Mucosa of descending colon (tissue), 3 donors: ENCODE measurements around the gene STPG2. TPM values are rescaled to one million over a fixed set of nuclear protein-coding genes. Genes with fewer than 3 reads are reported as not detected.

Source experiments
- ATAC-seq: fragments of 200-7000 bp; cut with Tn5 transposase; one replicate; pipeline ENCODE4 v1.9.1; 2020; ENCODE audit warnings: mild to moderate bottlenecking, moderate library complexity
- DNase-seq, 3 donors: peaks; one replicate each; pipeline ENCODE4 v3.0.0-alpha.2; 2020
- H3K36me3 ChIP-seq: fragments of 200-600 bp; one replicate; pipeline ENCODE4 v1.8.0; 2021; ENCODE audit warnings: low read depth, mild to moderate bottlenecking
- H3K4me1 ChIP-seq: fragments of 200-600 bp; one replicate; pipeline ENCODE4 v1.8.0; 2021; ENCODE audit warnings: low read depth, mild to moderate bottlenecking
- H3K4me3 ChIP-seq: fragments of 200-600 bp; one replicate; pipeline ENCODE4 v1.8.0; 2021; ENCODE audit warnings: mild to moderate bottlenecking
- H3K9me3 ChIP-seq: fragments of 200-600 bp; one replicate; pipeline ENCODE4 v1.8.0; 2021; ENCODE audit warnings: mild to moderate bottlenecking
- intact Hi-C, 2 donors: fragments of 100-400 bp; cut with DNase I in 1 of 2; cut with micrococcal nuclease in 1 of 2; formaldehyde crosslinking; loops; one replicate each; pipeline versions ENCODE4 v1.11.0 to v1.11.1; 2022; cut with DNase I, micrococcal nuclease
- total RNA-seq, 3 donors: library from RNA; stranded (reverse); fragmentation: NEBNext Ultra II Directional in 2 of 3; extraction: Animal tissue kit (Norgen Biotek cat#: 25700) in 2 of 3; gene quantifications; one replicate each; pipeline versions ENCODE4 v1.2.1 to v1.2.4, GENCODE V29; 2021 to 2023
- TF ChIP-seq, protein P1 (sequence below): fragments of 200-600 bp; IDR thresholded peaks from one replicate; pipeline ENCODE4 v1.8.0; 2022; ENCODE audit warnings: antibody characterized with exemption, mild to moderate bottlenecking
- donor health status: DM: no; HTN: no; CAD: no; lungs with moderate emphysema.
- donor health status: DM: no; HTN: no; CAD: no.
- donor health status: DM: no; HTN: yes; CAD: no.

Gene STPG2
- total RNA-seq, 3 donors from 2014 or later, result 0.17 to 1.3 (median 0.41) TPM

DNA sequence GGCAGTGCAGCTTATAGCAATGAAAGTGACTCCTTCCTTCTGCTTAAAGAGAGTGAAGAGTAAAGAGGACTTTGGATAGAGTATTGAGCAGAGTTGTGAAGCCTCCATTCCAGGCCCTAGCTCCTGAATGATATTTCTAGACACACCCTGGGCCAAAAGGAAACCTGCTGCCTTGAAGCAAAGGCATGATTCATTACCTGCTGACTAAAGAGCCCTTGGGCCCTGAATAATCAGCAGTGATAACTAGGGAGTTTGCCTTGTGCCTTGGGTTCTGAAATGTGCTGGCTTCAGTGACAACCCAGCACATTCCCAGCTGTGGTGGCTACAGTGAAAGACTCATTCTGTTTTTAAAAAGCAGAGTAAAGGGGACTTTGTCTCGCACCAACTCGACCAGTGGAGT is 49.2 kb downstream of the STPG2 start:
- Histone ChIP-seq H3K4me1 (no peaks in the 10 kb centered on the region), H3K36me3 (no peaks in the 10 kb centered on the region), H3K4me3 (no peak overlapping the region), H3K9me3 (no peaks in the 10 kb centered on the region)
- intact Hi-C loops, result no loop called here
- DNase-seq, result no peak
- TF ChIP-seq, protein P1, sequence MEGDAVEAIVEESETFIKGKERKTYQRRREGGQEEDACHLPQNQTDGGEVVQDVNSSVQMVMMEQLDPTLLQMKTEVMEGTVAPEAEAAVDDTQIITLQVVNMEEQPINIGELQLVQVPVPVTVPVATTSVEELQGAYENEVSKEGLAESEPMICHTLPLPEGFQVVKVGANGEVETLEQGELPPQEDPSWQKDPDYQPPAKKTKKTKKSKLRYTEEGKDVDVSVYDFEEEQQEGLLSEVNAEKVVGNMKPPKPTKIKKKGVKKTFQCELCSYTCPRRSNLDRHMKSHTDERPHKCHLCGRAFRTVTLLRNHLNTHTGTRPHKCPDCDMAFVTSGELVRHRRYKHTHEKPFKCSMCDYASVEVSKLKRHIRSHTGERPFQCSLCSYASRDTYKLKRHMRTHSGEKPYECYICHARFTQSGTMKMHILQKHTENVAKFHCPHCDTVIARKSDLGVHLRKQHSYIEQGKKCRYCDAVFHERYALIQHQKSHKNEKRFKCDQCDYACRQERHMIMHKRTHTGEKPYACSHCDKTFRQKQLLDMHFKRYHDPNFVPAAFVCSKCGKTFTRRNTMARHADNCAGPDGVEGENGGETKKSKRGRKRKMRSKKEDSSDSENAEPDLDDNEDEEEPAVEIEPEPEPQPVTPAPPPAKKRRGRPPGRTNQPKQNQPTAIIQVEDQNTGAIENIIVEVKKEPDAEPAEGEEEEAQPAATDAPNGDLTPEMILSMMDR, result no peak
- ATAC-seq, result no peak

DNA sequence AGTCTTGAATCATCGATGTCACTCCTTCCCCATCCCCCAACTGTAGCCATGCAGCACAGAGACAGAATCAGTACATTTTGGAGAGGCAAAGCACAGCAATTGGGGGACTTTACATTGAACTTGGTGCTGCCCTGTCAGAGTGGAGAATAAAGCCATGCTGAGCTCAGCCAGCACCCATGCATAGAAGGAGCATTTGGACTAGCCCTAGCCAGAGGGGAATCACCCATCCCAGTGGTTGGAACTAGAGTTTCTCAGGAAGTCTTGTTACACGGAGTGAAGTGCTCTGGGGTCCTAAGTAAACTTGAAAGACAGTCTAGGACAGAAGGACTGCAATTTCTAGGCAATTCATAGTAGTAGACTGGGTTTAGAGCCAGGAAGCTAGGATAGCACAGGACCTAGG is 49.6 kb downstream of the STPG2 start:
- ATAC-seq (no peak), DNase-seq (no peak)
- Histone ChIP-seq H3K4me3 (no peak overlapping the region), H3K9me3 (no peaks in the 10 kb centered on the region), H3K4me1 (no peaks in the 10 kb centered on the region), H3K36me3 (no peaks in the 10 kb centered on the region)
- TF ChIP-seq, protein P1, result no peak
- intact Hi-C loops, result no loop called here

DNA sequence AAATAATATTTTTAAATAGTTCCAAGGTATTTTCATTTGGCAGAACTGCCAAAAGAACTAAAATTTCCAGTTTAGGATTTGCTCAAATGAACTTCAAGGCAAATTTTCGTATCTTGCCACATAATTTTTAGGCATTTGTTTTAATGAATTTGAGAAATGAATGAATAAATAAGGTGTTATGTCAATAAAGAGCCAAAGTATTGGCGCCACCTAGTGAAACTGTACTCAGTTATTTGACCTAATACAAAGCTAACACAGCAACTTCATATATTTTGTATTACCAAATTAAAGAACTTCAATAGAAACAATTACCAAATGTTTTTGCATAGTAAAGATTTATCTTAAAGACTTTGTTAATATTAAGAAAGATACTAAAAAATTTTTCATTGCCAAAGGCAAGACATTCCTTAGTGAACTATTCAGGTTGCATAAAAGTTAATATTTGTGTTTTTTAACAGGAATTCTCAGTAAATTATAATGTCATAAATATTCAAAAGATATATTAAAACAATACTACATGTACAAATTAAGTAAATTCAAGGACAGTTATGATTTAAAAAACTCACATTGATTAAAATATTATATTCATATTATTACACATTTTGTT is 50.3 kb downstream of the STPG2 start:
- no peak for ATAC-seq
- Histone ChIP-seq H3K4me3 (no peak overlapping the region), H3K9me3 (no peaks in the 10 kb centered on the region), H3K4me1 (no peaks in the 10 kb centered on the region), H3K36me3 (no peaks in the 10 kb centered on the region)
- intact Hi-C loops, result no loop called here
- peak in 1 of 3 donors; percentile 11 for DNase-seq
- TF ChIP-seq, protein P1, result no peak

DNA sequence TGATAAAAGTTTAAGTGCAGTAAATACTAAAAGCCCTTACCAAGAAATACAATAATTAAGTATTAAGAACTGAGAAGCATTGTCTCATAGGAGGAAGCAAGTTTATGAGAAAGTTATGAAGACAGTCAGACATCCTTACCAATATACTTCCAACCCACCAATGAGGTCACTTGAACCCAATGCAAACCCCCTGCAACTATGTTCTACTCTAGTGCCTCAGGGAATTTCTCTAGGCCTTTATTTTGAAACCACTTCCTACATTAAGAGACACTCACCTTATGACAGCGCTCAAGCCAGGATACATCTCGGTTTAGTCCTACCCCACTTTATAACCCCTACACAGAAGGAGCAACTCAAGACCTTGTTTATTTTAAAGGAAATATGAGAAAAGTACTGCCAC is 61.3 kb downstream of the STPG2 start:
- ATAC-seq (no peak), DNase-seq (no peak)
- no peaks in the 10 kb centered on the region for H3K4me1 ChIP-seq
- no peaks in the 10 kb centered on the region for H3K9me3 ChIP-seq
- intact Hi-C loops, result no loop called here
- no peak overlapping the region for H3K4me3 ChIP-seq
- TF ChIP-seq, protein P1, result no peak
- no peaks in the 10 kb centered on the region for H3K36me3 ChIP-seq

DNA sequence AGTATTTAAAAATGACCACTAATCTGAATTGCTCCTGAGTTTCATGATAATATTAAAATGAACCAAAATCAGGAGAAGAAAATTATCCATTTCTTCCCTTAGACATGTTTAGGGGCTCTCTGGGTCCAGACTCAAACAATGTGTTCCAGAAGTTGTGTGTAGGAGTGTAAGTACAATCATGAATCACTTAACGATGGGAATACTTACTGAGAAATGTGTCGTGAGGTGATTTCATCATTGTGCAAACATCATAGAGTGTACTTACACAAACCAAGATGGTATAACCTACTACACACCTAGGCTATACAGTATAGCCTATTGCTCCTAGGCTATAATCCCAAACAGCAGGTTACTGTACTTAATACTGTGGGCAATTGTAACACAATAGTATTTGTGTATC is 74.8 kb downstream of the STPG2 start:
- no peak for DNase-seq
- TF ChIP-seq, protein P1, result no peak
- Histone ChIP-seq H3K36me3 (no peaks in the 10 kb centered on the region), H3K4me3 (no peak overlapping the region), H3K9me3 (no peaks in the 10 kb centered on the region), H3K4me1 (no peaks in the 10 kb centered on the region)
- intact Hi-C loops, result no loop called here
- no peak for ATAC-seq
